ENCODE data around the gene SMURF1.

The SMURF1 gene

GRCh38 chr7:99011706-99012404 lies 132.1 kb downstream of the SMURF1 start:
- no peak for TF ChIP-seq CTCF (conservative IDR thresholded peaks at IDR 0.05; ENCODE audit: control insufficient read depth, insufficient read depth, low read depth, low read length)
- no peak for DNase-seq (ENCODE audit: low read depth)
- H3K4me3 ChIP-seq (ENCODE audit: control insufficient read depth, low read depth, low read length): no peak overlapping the region

GRCh38 chr7:99011341-99011705 lies 132.6 kb downstream of the SMURF1 start:
- TF ChIP-seq CTCF (conservative IDR thresholded peaks at IDR 0.05; ENCODE audit: control insufficient read depth, insufficient read depth, low read depth, low read length): no peak
- no peak overlapping the region for H3K4me3 ChIP-seq (ENCODE audit: control insufficient read depth, low read depth, low read length)
- no peak for DNase-seq (ENCODE audit: low read depth)

GRCh38 chr7:99010281-99010680 lies 133.6 kb downstream of the SMURF1 start:
- no peak for DNase-seq (ENCODE audit: low read depth)
- no peak overlapping the region for H3K4me3 ChIP-seq (ENCODE audit: control insufficient read depth, low read depth, low read length)
- no peak for TF ChIP-seq CTCF (conservative IDR thresholded peaks at IDR 0.05; ENCODE audit: control insufficient read depth, insufficient read depth, low read depth, low read length)

GRCh38 chr7:99008921-99009530 lies 134.9 kb downstream of the SMURF1 start:
- no peak for DNase-seq (ENCODE audit: low read depth)
- no peak for TF ChIP-seq CTCF (conservative IDR thresholded peaks at IDR 0.05; ENCODE audit: control insufficient read depth, insufficient read depth, low read depth, low read length)
- no peak overlapping the region for H3K4me3 ChIP-seq (ENCODE audit: control insufficient read depth, low read depth, low read length)

- no peak for DNase-seq (ENCODE audit: low read depth)
- H3K4me3 ChIP-seq (ENCODE audit: control insufficient read depth, low read depth, low read length): no peak overlapping the region
- TF ChIP-seq CTCF (conservative IDR thresholded peaks at IDR 0.05; ENCODE audit: control insufficient read depth, insufficient read depth, low read depth, low read length): no peak
Observed at GRCh38 chr7:99008181-99008631, 135.7 kb downstream of the SMURF1 start.

GRCh38 chr7:99006739-99007424 lies 137.0 kb downstream of the SMURF1 start:
- no peak overlapping the region for H3K4me3 ChIP-seq (ENCODE audit: control insufficient read depth, low read depth, low read length)
- no peak for TF ChIP-seq CTCF (conservative IDR thresholded peaks at IDR 0.05; ENCODE audit: control insufficient read depth, insufficient read depth, low read depth, low read length)
- no peak for DNase-seq (ENCODE audit: low read depth)
